Activated naive CD4-positive, alpha-beta T cell treated with anti-CD3 and anti-CD28 coated beads, Interleukin-2, amount 10 ng/mL, durations not matched to agents 7 days and 5 days (primary cell): ENCODE data around the gene GGA3.
"Not testable (repeated sequence)": the region's sequence is repeated elsewhere in the genome, so short reads cannot be mapped to it uniquely, and the experiment has no call there.

Experiments used
- CTCF ChIA-PET: fragments of 350-600 bp; sonication (Branson Sonifier 250); formaldehyde crosslinking; loops from one replicate; lab custom pipeline; 2021; ENCODE audit warnings: antibody characterized with exemption; lab: Charles Lee
- DNase-seq: peaks from one replicate; pipeline ENCODE4 v3.0.0-alpha.2; 2020
- H3K27ac Mint-ChIP-seq: one replicate; pipeline ENCODE4 v1.8.0; 2021; ENCODE audit warnings: mild to moderate bottlenecking, moderate library complexity, mixed read lengths
- H3K27me3 Mint-ChIP-seq: one replicate; pipeline ENCODE4 v1.8.0; 2021; ENCODE audit warnings: mild to moderate bottlenecking, mixed read lengths
- H3K36me3 Mint-ChIP-seq: one replicate; pipeline ENCODE4 v1.8.0; 2021; ENCODE audit warnings: mixed read lengths
- H3K4me1 Mint-ChIP-seq: one replicate; pipeline ENCODE4 v1.8.0; 2021; ENCODE audit warnings: mixed read lengths
- H3K4me3 Mint-ChIP-seq: one replicate; pipeline ENCODE4 v1.8.0; 2021; ENCODE audit warnings: mild to moderate bottlenecking, moderate library complexity, mixed read lengths
- H3K9me3 Mint-ChIP-seq: one replicate; pipeline ENCODE4 v1.8.0; 2021; ENCODE audit warnings: mixed read lengths

GGA3 gene

DNA sequence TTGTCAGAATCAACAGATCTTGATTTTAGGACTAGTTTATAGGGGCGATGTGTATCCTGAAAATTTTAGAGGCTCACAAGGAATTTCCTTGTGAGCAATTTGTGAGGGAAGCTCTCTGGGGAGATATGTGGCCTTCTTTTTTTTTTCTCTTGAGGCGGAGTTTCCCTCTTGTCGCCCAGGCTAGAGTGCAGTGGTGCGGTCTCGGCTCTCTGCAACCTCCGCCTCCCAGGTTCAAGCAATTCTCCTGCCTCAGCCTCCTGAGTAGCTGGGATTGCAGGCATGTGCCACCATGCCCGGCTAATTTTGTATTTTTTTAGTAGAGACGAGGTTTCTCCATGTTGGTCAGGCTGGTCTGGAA lies 54.4 kb downstream of the GGA3 start:
- H3K9me3 Mint-ChIP-seq, H3K27me3 Mint-ChIP-seq, DNase-seq, CTCF ChIA-PET: not testable (repeated sequence)
- peak overlapping the region; percentile 95 for H3K4me3 Mint-ChIP-seq
- peak overlapping the region; percentile 55 for H3K27ac Mint-ChIP-seq
- peaks cover 25% of the 10 kb centered on the region for H3K36me3 Mint-ChIP-seq
- peaks cover 36% of the 10 kb centered on the region for H3K4me1 Mint-ChIP-seq

DNA sequence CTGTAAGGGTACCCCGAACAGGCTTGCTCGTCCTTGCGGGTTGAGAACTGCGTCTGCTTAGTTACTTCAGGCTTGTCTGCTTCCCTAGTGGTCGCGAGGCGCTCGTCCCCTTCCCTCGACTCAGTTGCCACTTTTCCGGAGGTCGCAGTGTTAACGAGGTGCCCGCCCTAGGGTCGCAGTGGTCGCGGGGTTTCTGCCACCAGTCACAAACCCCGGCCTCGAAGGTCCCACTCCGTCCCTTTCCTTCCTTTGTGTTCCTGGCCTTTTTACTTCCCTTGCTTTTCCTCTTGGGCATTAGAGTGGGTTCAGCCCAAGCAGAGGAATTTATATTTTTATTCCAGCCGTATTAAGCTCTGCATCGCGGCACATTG lies 55.6 kb downstream of the GGA3 start:
- no peaks in the 10 kb centered on the region for H3K27me3 Mint-ChIP-seq
- CTCF ChIA-PET: interaction anchor here (0.7 to 2.1 kb wide), 7 partner anchors 11 to 206 kb away, joined by 3 to 10 read pairs (median 4); partner anchors contain the start of gene MIF4GD
- H3K9me3 Mint-ChIP-seq: no peaks in the 10 kb centered on the region
- peak overlapping the region; percentile 95 for H3K4me3 Mint-ChIP-seq
- peaks cover 40% of the 10 kb centered on the region for H3K4me1 Mint-ChIP-seq
- no peak for DNase-seq
- peaks cover 19% of the 10 kb centered on the region for H3K36me3 Mint-ChIP-seq
- peak overlapping the region; percentile 99 for H3K27ac Mint-ChIP-seq

DNA sequence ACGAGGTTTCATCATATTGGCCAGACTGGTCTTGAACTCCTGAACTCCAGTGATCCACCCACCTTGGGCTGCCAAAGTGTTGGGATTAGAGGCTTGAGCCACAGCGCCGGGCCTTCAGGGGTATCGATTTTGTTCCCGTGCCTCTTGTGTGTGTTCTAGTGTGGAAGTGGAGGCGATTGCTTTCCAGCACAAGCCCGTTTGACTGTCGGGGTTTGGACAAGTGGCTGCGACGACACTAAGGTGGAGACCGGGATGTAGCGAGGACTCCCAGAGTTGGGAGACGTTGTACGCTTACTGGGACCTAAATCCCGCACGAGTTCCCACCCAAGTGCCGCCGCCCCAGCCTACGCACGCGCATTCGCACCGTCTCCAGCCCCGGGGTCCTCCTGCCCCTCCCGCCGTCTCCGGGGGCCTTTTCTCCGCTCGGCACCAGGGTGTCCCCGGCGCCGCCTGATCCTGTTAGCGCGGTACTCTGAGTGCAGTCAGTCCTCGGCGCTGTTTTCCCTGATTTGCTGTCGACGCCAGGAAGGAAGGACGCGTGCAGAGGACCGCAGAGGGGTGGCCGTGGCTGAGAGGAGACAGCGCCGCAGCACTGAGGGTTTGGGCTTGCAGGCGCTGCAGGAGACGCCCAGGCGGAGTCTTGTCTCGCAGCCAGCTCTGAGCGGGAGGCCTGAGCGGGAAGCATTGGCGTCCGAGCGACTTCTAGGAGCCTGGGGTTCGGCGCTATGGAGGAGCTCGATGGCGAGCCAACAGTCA lies 56.2 kb downstream of the GGA3 start, which contains the start of gene NUP85:
Gene NUP85, plus strand, starts transcription at position 643 of the 756 bp plus-strand sequence. Its CDS starts 83 bp downstream, at position 726.
- H3K36me3 Mint-ChIP-seq: peaks cover 17% of the 10 kb centered on the region
- H3K4me1 Mint-ChIP-seq: peaks cover 40% of the 10 kb centered on the region
- peak within 1 kb of the TSS; percentile 95 for H3K4me3 Mint-ChIP-seq
- no peaks in the 10 kb centered on the region for H3K27me3 Mint-ChIP-seq
- peak; percentile 94 for DNase-seq
- peak within 1 kb of the TSS; percentile 99 for H3K27ac Mint-ChIP-seq
- CTCF ChIA-PET: interaction anchor here (0.6 to 6.5 kb wide), 10 partner anchors 12 to 244 kb away, joined by 3 to 107 read pairs (median 4); partner anchors contain the start of gene MIF4GD
- no peaks in the 10 kb centered on the region for H3K9me3 Mint-ChIP-seq

DNA sequence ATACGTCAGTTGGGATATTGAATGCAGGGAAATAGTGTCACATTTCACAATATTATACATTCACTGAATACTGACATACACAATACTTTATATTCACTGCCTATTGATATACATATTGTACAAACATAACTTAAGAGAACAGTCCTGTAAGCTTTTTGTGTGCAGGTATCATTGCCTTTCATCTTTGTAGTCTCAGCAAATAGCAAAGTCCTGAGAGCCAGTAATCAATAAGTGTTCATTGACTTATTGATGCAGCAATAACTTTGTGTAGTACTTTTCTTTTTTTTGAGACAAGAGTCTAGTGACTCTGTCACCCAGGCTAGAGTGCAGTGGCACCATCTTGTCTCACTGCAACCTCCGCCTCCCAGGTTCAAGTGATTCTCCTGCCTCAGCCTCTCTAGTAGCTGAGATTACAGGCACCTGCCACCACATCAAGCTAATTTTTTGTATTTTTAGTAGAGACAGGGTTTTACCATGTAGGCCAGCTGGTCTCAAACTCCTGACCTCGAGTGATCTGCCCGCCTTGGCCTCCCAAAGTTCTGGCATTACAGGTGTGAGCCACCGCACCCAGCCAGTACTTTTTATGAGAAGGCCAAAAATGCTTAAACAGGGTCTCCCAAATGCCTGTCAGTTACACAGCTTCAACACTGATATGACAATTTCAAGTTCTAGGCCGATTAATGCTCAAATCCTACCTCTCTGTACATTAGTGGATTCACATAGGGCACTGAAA lies 61.4 kb downstream of the GGA3 start:
- no peak overlapping the region for H3K4me3 Mint-ChIP-seq
- CTCF ChIA-PET: interaction anchor here (1.0 to 6.5 kb wide), 13 partner anchors 10 to 238 kb away, joined by 3 to 107 read pairs (median 9); no protein-coding TSS in a partner anchor
- peaks cover 10% of the 10 kb centered on the region for H3K27me3 Mint-ChIP-seq
- no peak overlapping the region for H3K27ac Mint-ChIP-seq
- DNase-seq: no peak
- H3K9me3 Mint-ChIP-seq: no peaks in the 10 kb centered on the region
- H3K4me1 Mint-ChIP-seq: peaks cover 12% of the 10 kb centered on the region
- no peaks in the 10 kb centered on the region for H3K36me3 Mint-ChIP-seq

GRCh38 chr17:75194879-75195278 lies 66.5 kb downstream of the GGA3 start:
- H3K27ac Mint-ChIP-seq: no peak overlapping the region
- DNase-seq: no peak
- H3K4me3 Mint-ChIP-seq: no peak overlapping the region
- H3K9me3 Mint-ChIP-seq: no peaks in the 10 kb centered on the region
- CTCF ChIA-PET: no interaction called here
- H3K36me3 Mint-ChIP-seq: no peaks in the 10 kb centered on the region
- H3K27me3 Mint-ChIP-seq: peaks cover 10% of the 10 kb centered on the region
- peaks cover 5% of the 10 kb centered on the region for H3K4me1 Mint-ChIP-seq

DNA sequence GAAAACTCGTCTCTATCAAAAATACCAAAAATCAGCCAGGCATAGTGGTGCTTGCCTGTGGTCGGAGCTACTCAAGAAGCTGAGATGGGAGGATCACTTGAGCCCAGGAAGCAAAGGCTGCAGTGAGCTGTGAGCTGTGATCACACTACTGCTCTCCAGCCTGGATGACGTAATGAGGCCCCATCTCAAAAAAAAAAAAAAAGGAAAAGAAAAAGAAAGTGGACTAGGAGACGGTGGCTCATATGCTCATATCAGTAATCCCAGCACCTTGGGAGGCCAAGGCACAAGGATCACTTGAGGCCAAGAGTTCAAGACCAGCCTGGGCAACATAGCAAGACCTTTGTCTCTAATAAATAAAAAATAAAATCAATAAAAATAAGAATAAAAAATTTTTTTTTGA lies 69.8 kb downstream of the GGA3 start:
- Mint-ChIP-seq H3K27ac (no peak overlapping the region), H3K27me3 (no peaks in the 10 kb centered on the region), H3K9me3 (no peaks in the 10 kb centered on the region), H3K36me3 (no peaks in the 10 kb centered on the region), H3K4me1 (peaks cover 18% of the 10 kb centered on the region), H3K4me3 (no peak overlapping the region)
- CTCF ChIA-PET: interaction anchor here (0.8 to 5.2 kb wide), 3 partner anchors 9 to 122 kb away, joined by 3 to 55 read pairs (median 3); no protein-coding TSS in a partner anchor
- DNase-seq: no peak

GRCh38 chr17:75188614-75189013 lies 72.8 kb downstream of the GGA3 start:
- no peaks in the 10 kb centered on the region for H3K27me3 Mint-ChIP-seq
- H3K36me3 Mint-ChIP-seq: peaks cover 7% of the 10 kb centered on the region
- H3K9me3 Mint-ChIP-seq: no peaks in the 10 kb centered on the region
- peaks cover 29% of the 10 kb centered on the region for H3K4me1 Mint-ChIP-seq
- DNase-seq: no peak
- H3K4me3 Mint-ChIP-seq: no peak overlapping the region
- peak overlapping the region; percentile 96 for H3K27ac Mint-ChIP-seq
- CTCF ChIA-PET: interaction anchor here (0.7 to 5.2 kb wide), 6 partner anchors 12 to 397 kb away, joined by 3 to 55 read pairs (median 8); no protein-coding TSS in a partner anchor
